ENCODE data around the gene LRP8. TPM values are rescaled to one million over a fixed set of nuclear protein-coding genes. Genes with fewer than 3 reads are reported as not detected.

LRP8 gene
- total and polyA plus RNA-seq, 2 of the 4 experiments (the other 2 are of a cell fraction): 12.0 to 12.1 TPM

- Histone ChIP-seq H3K4me2 (ENCODE audit: low read depth, low read length) (peak overlapping the region; percentile 99), H2AK9ac (replicated peaks; ENCODE audit: low read depth, low read length, poor library complexity) (peak overlapping the region; percentile 80), H2BK15ac (ENCODE audit: low read depth, low read length) (0 out of 3 replicates have a peak overlapping the region, but pooled peaks have one; percentile 13), H3K4me1 (ENCODE audit: control insufficient read depth, insufficient read depth, low read length) (peaks cover 8% of the 10 kb centered on the region), H4K20me1 (ENCODE audit: insufficient read depth, low read length) (no peaks in the 10 kb centered on the region), H2AFZ (replicated peaks; ENCODE audit: low read length, poor library complexity) (no peak overlapping the region), H3K23ac (ENCODE audit: low read depth, low read length) (peak overlapping the region; percentile 36), H3K4me3 (ENCODE audit: insufficient read depth, low read depth, low read length) (peak overlapping the region; percentile 98), H3K36me3 (ENCODE audit: control insufficient read depth, insufficient read depth, low read length) (peaks cover 20% of the 10 kb centered on the region), H3K4ac (ENCODE audit: low read depth, low read length) (peak overlapping the region; percentile 99), H3K9me3 (ENCODE audit: control insufficient read depth, insufficient read depth, low read length) (no peaks in the 10 kb centered on the region), H3K9ac (ENCODE audit: low read depth, low read length) (peak overlapping the region; percentile 100), H3K27ac (ENCODE audit: insufficient read depth, low read length) (peak overlapping the region; percentile 68), H4K91ac (ENCODE audit: insufficient read depth, low read depth, low read length) (peak overlapping the region; percentile 54; the same call in 1 of the 2 replicates), H2AK5ac (ENCODE audit: low read depth, low read length) (peak overlapping the region; percentile 9), H2BK5ac (ENCODE audit: low read depth, low read length, poor library complexity, severe bottlenecking) (peak overlapping the region; percentile 100), H2BK120ac (ENCODE audit: low read depth, low read length) (no peak overlapping the region), H3K56ac (ENCODE audit: extremely low read depth, insufficient read depth, low read length) (peak overlapping the region; percentile 72), H2BK20ac (ENCODE audit: low read depth, low read length) (no peak overlapping the region), H4K5ac (ENCODE audit: low read depth, low read length) (peak overlapping the region; percentile 78), H3K79me1 (ENCODE audit: low read depth in 1 of 2, low read length in 2 of 2) (peaks cover 19 to 36% of the 10 kb centered on the region in 2 experiments), H4K8ac (ENCODE audit: low read depth in 2 of 2, low read length in 2 of 2) (peak overlapping the region; percentile 97 to 100), H3K27me3 (ENCODE audit: control insufficient read depth, insufficient read depth, low read length) (no peaks in the 10 kb centered on the region), H3K14ac (replicated peaks; ENCODE audit: low read depth, low read length) (peak overlapping the region; percentile 99), H3K9me1 (ENCODE audit: insufficient read depth, low read length) (peaks cover 21% of the 10 kb centered on the region), H3K18ac (ENCODE audit: low read depth, low read length) (no peak overlapping the region)
- ATAC-seq (ENCODE audit: low read depth): no peak
- dilution Hi-C loops (cut with HindIII; ENCODE audit: low sequenced_read_pairs, unreplicated experiment): no loop called here
- POLR2A ChIA-PET (ENCODE audit: unreplicated experiment): no interaction called here
- 8% methylated on average over 4 of the region's 8 CpGs; no CpG with 5 or more reads in 1 of the 2 experiments for WGBS, 2 experiments (ENCODE audit: extremely low coverage in 2 of 2, insufficient read length in 1 of 2)
- intact Hi-C loops (cut with micrococcal nuclease): no loop called here
- CTCF ChIA-PET: interaction anchor here (0.5 kb wide), 1 partner anchor 1262 kb away, joined by 3 read pairs; no protein-coding TSS in a partner anchor
- BruUV-seq (replicated peaks): TSS peak; percentile 78
- peak; percentile 4 for DNase-seq
- TF ChIP-seq CEBPB (IDR thresholded peaks at IDR 0.05; ENCODE audit: low read depth, low read length): peak; percentile 82
- no peak for TF ChIP-seq MAZ (IDR thresholded peaks at IDR 0.05; ENCODE audit: borderline replicate concordance, low read depth, low read length)
- no peak for TF ChIP-seq ELK1 (IDR thresholded peaks at IDR 0.05; ENCODE audit: borderline replicate concordance, low read depth, low read length)
- in situ Hi-C loops (cut with MboI; ENCODE audit: low sequenced_read_pairs): no loop called here
Measured at GRCh38 chr1:53219711-53220110, 108.2 kb downstream of the LRP8 start.

All from IMR-90 (cell line).